Endothelial cell of umbilical vein (primary cell): ENCODE results near the gene KCNC4. TPM values are rescaled to one million over a fixed set of nuclear protein-coding genes. Genes with fewer than 3 reads are reported as not detected.

ENCODE experiments used
- BruUV-seq: library from RNA; stranded (reverse); fragments of 400-500 nt; replicated peaks from 2 replicates; lab custom pipeline; 2021; lab: Mats Ljungman, UMichigan
- CTCF ChIA-PET: fragments of 300-600, 350-600 bp; sonication (Branson Sonifier 250); formaldehyde crosslinking; loops from one replicate; lab custom pipeline; 2021; ENCODE audit warnings: antibody characterized with exemption, inconsistent platforms; lab: Charles Lee
- POLR2A ChIA-PET: fragments of 300-600, 350-600 bp; sonication (Branson Sonifier 250); formaldehyde crosslinking; loops from one replicate; lab custom pipeline; 2021; ENCODE audit warnings: antibody characterized with exemption, inconsistent platforms; lab: Charles Lee
- DNase-seq: peaks from one replicate; pipeline ENCODE4 v3.0.0-alpha.2; 2011; ENCODE audit warnings: low read depth, low spot score
- FAIRE-seq: peaks from 2 replicates; lab custom pipeline; 2011; peaks lifted over from hg19 to GRCh38; lab: Jason Lieb, UNC
- H2AFZ ChIP-seq: 2 replicates; pipeline ENCODE4 v1.6.0; 2012; ENCODE audit warnings: low read depth, low read length, control low read depth, inconsistent platforms
- H3K27ac ChIP-seq: 2 replicates; pipeline ENCODE4 v1.5.1; 2011; ENCODE audit warnings: low read depth, mild to moderate bottlenecking, control low read depth, low read length, moderate library complexity; ENCODE audit not compliant: insufficient read depth
- H3K27me3 ChIP-seq, 2 experiments: 2 replicates each; pipeline versions ENCODE4 v1.6.0 to v1.6.1; 2011; ENCODE audit warnings: low read length in 2 of 2, mixed read lengths in 1 of 2; ENCODE audit not compliant: control insufficient read depth in 2 of 2, insufficient read depth in 2 of 2
- H3K36me3 ChIP-seq, 2 experiments: 2 replicates in 1 of 2; 3 replicates in 1 of 2; pipeline ENCODE4 v1.5.1; 2011; ENCODE audit warnings: low read length in 2 of 2, mild to moderate bottlenecking in 1 of 2, moderate library complexity in 1 of 2; ENCODE audit not compliant: control insufficient read depth in 2 of 2, insufficient read depth in 2 of 2; ENCODE audit errors: extremely low read depth in 1 of 2
- H3K4me1 ChIP-seq: 3 replicates; pipeline ENCODE4 v1.5.1; 2011; ENCODE audit warnings: mild to moderate bottlenecking, low read length; ENCODE audit not compliant: control insufficient read depth, insufficient read depth; ENCODE audit errors: extremely low read depth
- H3K4me2 ChIP-seq: 2 replicates; pipeline ENCODE4 v1.6.1; 2011; ENCODE audit warnings: low read length, control low read depth, mixed read lengths; ENCODE audit not compliant: insufficient read depth
- H3K4me3 ChIP-seq, 3 experiments: fragments of 200-600 bp in 1 of 3; sonication (generic), shearing (Covaris generic) in 1 of 3; replicated peaks in 1 of 3; 2 replicates each; pipeline ENCODE4 v1.5.1; 2011 to 2016; ENCODE audit warnings: control low read depth in 3 of 3, low read length in 3 of 3, mild to moderate bottlenecking in 2 of 3, inconsistent platforms in 1 of 3, low read depth in 1 of 3, moderate library complexity in 1 of 3; ENCODE audit not compliant: insufficient read depth in 1 of 3
- H3K79me2 ChIP-seq: 2 replicates; pipeline ENCODE4 v1.6.0; 2012; ENCODE audit warnings: low read length, inconsistent platforms; ENCODE audit not compliant: control insufficient read depth, insufficient read depth
- H3K9ac ChIP-seq: replicated peaks from 2 replicates; pipeline ENCODE3; 2011; ENCODE audit warnings: low read length, control low read depth; ENCODE audit not compliant: insufficient read depth; ENCODE audit errors: extremely low read depth
- H3K9me1 ChIP-seq: replicated peaks from 3 replicates; pipeline ENCODE4 v1.6.0; 2011; ENCODE audit warnings: mild to moderate bottlenecking, low read length; ENCODE audit not compliant: control insufficient read depth, insufficient read depth; ENCODE audit errors: extremely low read depth
- H3K9me3 ChIP-seq: replicated peaks from 2 replicates; pipeline ENCODE4 v1.5.1; 2012; ENCODE audit warnings: low read length, inconsistent platforms; ENCODE audit not compliant: control insufficient read depth, insufficient read depth
- H4K20me1 ChIP-seq: replicated peaks from 2 replicates; pipeline ENCODE3; 2011; ENCODE audit warnings: mild to moderate bottlenecking, low read length; ENCODE audit not compliant: control insufficient read depth, insufficient read depth; ENCODE audit errors: extremely low read depth
- EZH2 ChIP-seq: IDR thresholded peaks from 2 replicates; pipeline ENCODE4 v1.6.1; 2012; ENCODE audit warnings: borderline replicate concordance, low read depth, mild to moderate bottlenecking, moderate library complexity, low read length, inconsistent platforms; ENCODE audit not compliant: severe bottlenecking
- FOS ChIP-seq: IDR thresholded peaks from 2 replicates; pipeline ENCODE4 v1.6.1; 2011; ENCODE audit warnings: mild to moderate bottlenecking, low read length, moderate library complexity, borderline replicate concordance; ENCODE audit not compliant: insufficient read depth
- GATA2 ChIP-seq: IDR thresholded peaks from 2 replicates; pipeline ENCODE4 v1.7.0; 2011; ENCODE audit warnings: low read depth, mild to moderate bottlenecking, moderate library complexity, mixed read lengths, low read length; ENCODE audit not compliant: insufficient read length, insufficient read depth
- JUN ChIP-seq: IDR thresholded peaks from 2 replicates; pipeline ENCODE4 v1.6.1; 2011; ENCODE audit warnings: borderline replicate concordance, low read depth; ENCODE audit not compliant: insufficient read length, insufficient read depth
- MYC ChIP-seq: IDR thresholded peaks from one replicate; pipeline ENCODE4 v1.6.1; 2011; ENCODE audit warnings: mild to moderate bottlenecking, low read depth, low read length
- POLR2A ChIP-seq: IDR thresholded peaks from 2 replicates; pipeline ENCODE4 v1.6.1; 2012; ENCODE audit warnings: low read depth, mild to moderate bottlenecking, control low read depth, low read length
- POLR2AphosphoS5 ChIP-seq: IDR thresholded peaks from 2 replicates; pipeline ENCODE4 v1.6.1; 2012; ENCODE audit warnings: low read depth, mild to moderate bottlenecking, control low read depth, low read length, moderate library complexity; ENCODE audit not compliant: insufficient read depth
- dilution Hi-C: fragments of 300-500 bp; cut with MboI; formaldehyde crosslinking; loops from one replicate; pipeline ENCODE4 v1.15.0; 2019; ENCODE audit warnings: low sequenced_read_pairs; ENCODE audit not compliant: extremely low pct_ligation_motif_present
- intact Hi-C: fragments of 100-400 bp; cut with micrococcal nuclease; formaldehyde crosslinking; loops from one replicate; pipeline ENCODE4 v1.10.0; 2022
- polyA plus RNA-seq, 4 experiments: library from polyadenylated mRNA; depleted of rRNA in 3 of 4; stranded (reverse) in 3 of 4; unstranded in 1 of 4; fragments of >200 nt; gene quantifications; 2 replicates each; pipeline versions ENCODE4 v1.2.1 to v1.2.3, GENCODE V29; 2011 to 2012; ENCODE audit warnings: missing spikeins in 1 of 4
- total RNA-seq: library from RNA; stranded (reverse); gene quantifications from 2 replicates; pipeline ENCODE4 v1.2.3, GENCODE V29; 2021
- TF ChIP-seq, protein P1 (sequence below): IDR thresholded peaks from 2 replicates; pipeline ENCODE4 v1.6.1; 2011; ENCODE audit not compliant: insufficient read depth, insufficient read length
- TF ChIP-seq, protein P2 (sequence below), 2 donors: IDR thresholded peaks; 1 replicate in 1 of 2; 2 replicates in 1 of 2; pipeline ENCODE4 v1.5.1; 2011; ENCODE audit warnings: low read length in 2 of 2, mild to moderate bottlenecking in 2 of 2, moderate library complexity in 2 of 2, control low read depth in 1 of 2, inconsistent platforms in 1 of 2, low read depth in 1 of 2; ENCODE audit not compliant: insufficient read depth in 1 of 2; ENCODE audit errors: extremely low read depth in 1 of 2

KCNC4 gene
- total and polyA plus RNA-seq, 2 donors (not counting 3 experiments of a cell fraction or from before 2014, with no cell fraction given): 6.7 to 22.5 TPM

DNA sequence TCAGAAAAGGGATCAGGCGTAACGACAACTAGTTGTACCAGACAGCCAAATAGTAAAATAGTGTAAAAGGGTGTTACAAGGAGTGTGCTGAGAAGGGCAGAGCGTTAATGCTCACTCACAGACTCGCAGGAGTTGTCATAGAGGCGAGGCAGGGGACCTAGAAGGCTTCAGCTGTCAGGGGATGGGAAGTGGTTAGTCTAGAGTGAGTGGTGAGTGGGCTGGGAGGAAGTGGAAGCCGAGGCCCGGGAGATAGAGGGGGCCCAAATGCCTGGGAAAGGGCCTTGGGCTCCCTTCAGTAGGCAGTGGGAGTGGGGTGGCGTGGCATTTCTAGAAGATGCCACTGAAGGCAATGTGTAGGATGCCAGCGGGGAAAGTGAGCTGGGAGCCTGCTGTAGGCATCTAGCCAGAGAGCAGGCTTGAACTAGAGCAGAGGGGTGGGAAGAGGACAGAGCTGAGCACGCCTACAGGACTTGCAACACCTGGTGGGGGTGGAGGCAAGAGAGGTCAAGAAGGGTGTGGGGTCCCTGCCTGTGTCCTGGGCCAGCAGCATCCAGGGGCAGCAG, 49.5 kb upstream of the KCNC4 start:
- Histone ChIP-seq H3K4me3 (no peak overlapping the region), H3K27ac (no peak overlapping the region), H3K9me1 (no peaks in the 10 kb centered on the region), H3K79me2 (no peaks in the 10 kb centered on the region), H3K4me1 (no peaks in the 10 kb centered on the region), H4K20me1 (no peaks in the 10 kb centered on the region), H3K36me3 (no peaks in the 10 kb centered on the region), H3K9me3 (no peaks in the 10 kb centered on the region), H2AFZ (no peak overlapping the region), H3K9ac (no peak overlapping the region), H3K27me3 (no peaks in the 10 kb centered on the region), H3K4me2 (no peak overlapping the region)
- ChIA-PET CTCF (no interaction called here), POLR2A (no interaction called here)
- intact Hi-C loops: no loop called here
- TF ChIP-seq POLR2AphosphoS5 (no peak), EZH2 (no peak)
- TF ChIP-seq, protein P1, sequence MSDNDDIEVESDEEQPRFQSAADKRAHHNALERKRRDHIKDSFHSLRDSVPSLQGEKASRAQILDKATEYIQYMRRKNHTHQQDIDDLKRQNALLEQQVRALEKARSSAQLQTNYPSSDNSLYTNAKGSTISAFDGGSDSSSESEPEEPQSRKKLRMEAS: no peak
- dilution Hi-C loops: no loop called here
- no peak for FAIRE-seq
- no peak for DNase-seq
- BruUV-seq: no TSS peak

DNA sequence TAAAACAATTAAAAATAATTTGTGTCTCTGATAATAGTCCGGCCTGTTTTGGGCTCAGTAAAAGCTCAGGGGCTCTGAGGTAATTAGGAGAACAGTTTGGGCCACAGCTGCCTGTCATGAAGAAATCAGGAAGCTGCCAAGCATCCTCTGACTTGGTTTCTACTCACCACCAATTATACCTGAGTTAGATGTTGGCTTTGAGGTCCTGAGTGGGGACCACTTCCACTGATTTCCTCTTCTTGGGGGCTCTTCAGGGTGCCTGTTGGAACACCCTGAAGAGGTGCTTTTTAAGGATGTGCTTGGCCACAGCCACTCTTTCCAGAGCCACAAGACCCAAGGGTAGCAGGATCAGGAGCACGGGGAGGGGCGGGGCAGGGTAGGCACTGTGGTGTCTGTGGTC, 48.9 kb upstream of the KCNC4 start:
- dilution Hi-C loops (no loop called here), intact Hi-C loops (no loop called here)
- Histone ChIP-seq H3K27me3 (no peaks in the 10 kb centered on the region), H3K9ac (no peak overlapping the region), H3K79me2 (no peaks in the 10 kb centered on the region), H4K20me1 (no peaks in the 10 kb centered on the region), H3K4me1 (no peaks in the 10 kb centered on the region), H3K9me3 (no peaks in the 10 kb centered on the region), H3K4me2 (no peak overlapping the region), H2AFZ (no peak overlapping the region), H3K27ac (no peak overlapping the region), H3K9me1 (no peaks in the 10 kb centered on the region), H3K4me3 (no peak overlapping the region), H3K36me3 (no peaks in the 10 kb centered on the region)
- TF ChIP-seq EZH2: no peak
- no peak for TF ChIP-seq POLR2AphosphoS5
- TF ChIP-seq, protein P1: no peak
- no peak for TF ChIP-seq FOS
- TF ChIP-seq POLR2A: no peak
- no peak for TF ChIP-seq GATA2
- TF ChIP-seq MYC: no peak
- no peak for TF ChIP-seq JUN
- TF ChIP-seq, protein P2, sequence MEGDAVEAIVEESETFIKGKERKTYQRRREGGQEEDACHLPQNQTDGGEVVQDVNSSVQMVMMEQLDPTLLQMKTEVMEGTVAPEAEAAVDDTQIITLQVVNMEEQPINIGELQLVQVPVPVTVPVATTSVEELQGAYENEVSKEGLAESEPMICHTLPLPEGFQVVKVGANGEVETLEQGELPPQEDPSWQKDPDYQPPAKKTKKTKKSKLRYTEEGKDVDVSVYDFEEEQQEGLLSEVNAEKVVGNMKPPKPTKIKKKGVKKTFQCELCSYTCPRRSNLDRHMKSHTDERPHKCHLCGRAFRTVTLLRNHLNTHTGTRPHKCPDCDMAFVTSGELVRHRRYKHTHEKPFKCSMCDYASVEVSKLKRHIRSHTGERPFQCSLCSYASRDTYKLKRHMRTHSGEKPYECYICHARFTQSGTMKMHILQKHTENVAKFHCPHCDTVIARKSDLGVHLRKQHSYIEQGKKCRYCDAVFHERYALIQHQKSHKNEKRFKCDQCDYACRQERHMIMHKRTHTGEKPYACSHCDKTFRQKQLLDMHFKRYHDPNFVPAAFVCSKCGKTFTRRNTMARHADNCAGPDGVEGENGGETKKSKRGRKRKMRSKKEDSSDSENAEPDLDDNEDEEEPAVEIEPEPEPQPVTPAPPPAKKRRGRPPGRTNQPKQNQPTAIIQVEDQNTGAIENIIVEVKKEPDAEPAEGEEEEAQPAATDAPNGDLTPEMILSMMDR (IDR thresholded peaks at IDR 0.05; ENCODE audit: extremely low read depth in 1 of 2, insufficient read depth in 1 of 2, low read depth in 1 of 2, low read length in 2 of 2): no peak
- POLR2A ChIA-PET: no interaction called here
- FAIRE-seq (no peak), DNase-seq (no peak)
- no TSS peak for BruUV-seq
- CTCF ChIA-PET: no interaction called here
